SK-N-SH (cell line): ENCODE measurements around the gene GUF1. TPM values are rescaled to one million over a fixed set of nuclear protein-coding genes. Genes with fewer than 3 reads are reported as not detected.

ENCODE experiments used
- CTCF ChIA-PET: fragments of 300-600, 350-600 bp; formaldehyde crosslinking; extraction: SDS; loops from one replicate; lab custom pipeline; 2021; lab: Yijun Ruan, JAX
- POLR2A ChIA-PET: fragments of 350-600 bp; sonication (Branson Sonifier 250); formaldehyde crosslinking; extraction: SDS; loops from one replicate; lab custom pipeline; 2020; ENCODE audit warnings: antibody characterized with exemption, inconsistent platforms; lab: Yijun Ruan, JAX
- DNase-seq: peaks from one replicate; pipeline ENCODE4 v3.0.0; 2012
- H2AFZ ChIP-seq: fragments of 200-600 bp; sonication (generic); 2 replicates; pipeline ENCODE4 v1.8.1; 2016; ENCODE audit warnings: antibody characterized with exemption, mild to moderate bottlenecking, low read depth
- H3F3A ChIP-seq: fragments of 200-600 bp; sonication (generic); replicated peaks from 2 replicates; pipeline ENCODE3; 2016; ENCODE audit warnings: antibody characterized with exemption, mild to moderate bottlenecking; ENCODE audit not compliant: insufficient read depth
- H3K27ac ChIP-seq, 2 experiments: fragments of 200-500 bp in 1 of 2; fragments of 200-600 bp in 1 of 2; sonication (Bioruptor generic) in 1 of 2; sonication (generic), shearing (Covaris generic) in 1 of 2; 2 replicates each; pipeline versions ENCODE4 v1.5.1 to v1.6.1; 2014 to 2016; ENCODE audit warnings: low read depth in 2 of 2, inconsistent platforms in 1 of 2, low read length in 1 of 2, mild to moderate bottlenecking in 1 of 2, mixed read lengths in 1 of 2
- H3K27me3 ChIP-seq: fragments of 200-600 bp; sonication (generic), shearing (Covaris generic); 2 replicates; pipeline ENCODE4 v1.6.1; 2016; ENCODE audit warnings: mixed run types; ENCODE audit not compliant: insufficient read depth
- H3K36me3 ChIP-seq, 2 experiments: fragments of 200-500 bp in 1 of 2; fragments of 200-600 bp in 1 of 2; sonication (Bioruptor generic) in 1 of 2; sonication (generic) in 1 of 2; replicated peaks in 1 of 2; 2 replicates each; pipeline versions ENCODE3 to v1.5.1; 2014 to 2016; ENCODE audit warnings: low read length in 1 of 2, mild to moderate bottlenecking in 1 of 2; ENCODE audit not compliant: insufficient read depth in 2 of 2, control insufficient read depth in 1 of 2
- H3K4me1 ChIP-seq, 2 experiments: fragments of 200-500 bp in 1 of 2; fragments of 200-600 bp in 1 of 2; sonication (Bioruptor generic) in 1 of 2; sonication (generic), shearing (Covaris generic) in 1 of 2; 2 replicates each; pipeline versions ENCODE4 v1.5.1 to v1.6.1; 2014 to 2016; ENCODE audit warnings: low read depth in 1 of 2, low read length in 1 of 2, mixed run types in 1 of 2; ENCODE audit not compliant: insufficient read depth in 2 of 2, control insufficient read depth in 1 of 2
- H3K4me2 ChIP-seq: fragments of 200-600 bp; sonication (generic), shearing (Covaris generic); 2 replicates; pipeline ENCODE4 v1.6.1; 2017; ENCODE audit warnings: mixed run types
- H3K4me3 ChIP-seq, 2 experiments: fragments of 200-500 bp in 1 of 2; fragments of 200-600 bp in 1 of 2; sonication (Bioruptor generic) in 1 of 2; sonication (generic), shearing (Covaris generic) in 1 of 2; 2 replicates each; pipeline versions ENCODE4 v1.5.1 to v1.8.1; 2014 to 2016; ENCODE audit warnings: low read depth in 2 of 2, inconsistent platforms in 1 of 2, low read length in 1 of 2, mild to moderate bottlenecking in 1 of 2, mixed read lengths in 1 of 2, moderate library complexity in 1 of 2
- H3K79me2 ChIP-seq: fragments of 200-600 bp; sonication (generic); 2 replicates; pipeline ENCODE4 v1.8.1; 2017; ENCODE audit warnings: mild to moderate bottlenecking; ENCODE audit not compliant: insufficient read depth
- H3K9ac ChIP-seq: fragments of 200-600 bp; sonication (generic); 2 replicates; pipeline ENCODE4 v1.6.1; 2017; ENCODE audit warnings: mixed run types
- H3K9me2 ChIP-seq: fragments of 200-600 bp; sonication (generic); 2 replicates; pipeline ENCODE4 v1.6.1; 2017; ENCODE audit warnings: mixed run types
- H3K9me3 ChIP-seq: fragments of 200-600 bp; sonication (generic); 2 replicates; pipeline ENCODE4 v1.6.1; 2017; ENCODE audit warnings: mixed run types, mild to moderate bottlenecking, moderate library complexity
- H4K20me1 ChIP-seq: fragments of 200-600 bp; sonication (generic); 2 replicates; pipeline ENCODE4 v1.6.1; 2017; ENCODE audit warnings: mild to moderate bottlenecking, mixed run types; ENCODE audit not compliant: insufficient read depth
- CHD2 ChIP-seq: fragments of 150-350 bp; IDR thresholded peaks from 2 replicates; pipeline ENCODE4 v1.6.1; 2018; ENCODE audit warnings: low read length; ENCODE audit not compliant: partially characterized antibody
- CTCF ChIP-seq: fragments of 200-600 bp; sonication (generic); IDR thresholded peaks from 2 replicates; pipeline ENCODE4 v1.6.1; 2017; ENCODE audit warnings: antibody characterized with exemption, mild to moderate bottlenecking, moderate library complexity
- FOXJ3 ChIP-seq: sonication (generic); formaldehyde crosslinking; IDR thresholded peaks from 2 replicates; pipeline ENCODE4 v1.5.1; 2020; ENCODE audit warnings: mild to moderate bottlenecking, missing genetic modification reagents
- IRF3 ChIP-seq: fragments of 150-350 bp; IDR thresholded peaks from 2 replicates; pipeline ENCODE4 v1.6.1; 2016; ENCODE audit warnings: mild to moderate bottlenecking, low read depth, low read length
- NRF1 ChIP-seq: IDR thresholded peaks from 2 replicates; pipeline ENCODE4 v1.6.1; 2012; ENCODE audit warnings: low read depth, mild to moderate bottlenecking, low read length
- PBX3 ChIP-seq: IDR thresholded peaks from 2 replicates; pipeline ENCODE4; 2012
- RAD21 ChIP-seq: IDR thresholded peaks from 2 replicates; pipeline ENCODE4 v1.6.1; 2012; ENCODE audit warnings: mild to moderate bottlenecking, low read length
- RCOR1 ChIP-seq: fragments of 150-350 bp; IDR thresholded peaks from 2 replicates; pipeline ENCODE4 v1.6.1; 2017; ENCODE audit warnings: antibody characterized with exemption, low read length
- REST ChIP-seq: IDR thresholded peaks from 2 replicates; pipeline ENCODE4 v1.6.1; 2012; ENCODE audit warnings: mild to moderate bottlenecking, low read depth, low read length, moderate library complexity
- TAF1 ChIP-seq: IDR thresholded peaks from 2 replicates; pipeline ENCODE4 v1.6.1; 2012; ENCODE audit warnings: low read depth, mild to moderate bottlenecking, low read length, moderate library complexity, borderline replicate concordance
- TEAD4 ChIP-seq: IDR thresholded peaks from 2 replicates; pipeline ENCODE4 v1.4.0; 2012; ENCODE audit warnings: mild to moderate bottlenecking, borderline replicate concordance; ENCODE audit not compliant: insufficient read depth
- YY1 ChIP-seq: IDR thresholded peaks from 2 replicates; pipeline ENCODE4 v1.4.0; 2012; ENCODE audit warnings: low read depth, mild to moderate bottlenecking
- WGBS: methylation state at CpG from one replicate; pipeline ENCODE4 v1.1.6; 2017; ENCODE audit warnings: low lambda C conversion rate; 5-methylcytosine and 5-hydroxymethylcytosine counted together
- polyA plus RNA-seq, 3 experiments: library from polyadenylated mRNA; depleted of rRNA; stranded (reverse); fragments of >200 nt; gene quantifications; 2 replicates each; pipeline ENCODE4 v1.2.3, GENCODE V29; 2012

The GUF1 gene
- polyA plus RNA-seq, 1 of the 3 experiments (the other 2 are of a cell fraction): 6.3 TPM

- no peaks in the 10 kb centered on the region for H3K79me2 ChIP-seq
- no peak for TF ChIP-seq REST
- H3K9ac ChIP-seq: no peak overlapping the region
- H3K9me3 ChIP-seq: no peaks in the 10 kb centered on the region
- no peaks in the 10 kb centered on the region for H4K20me1 ChIP-seq
- no peaks in the 10 kb centered on the region for H3K27me3 ChIP-seq
- no peak overlapping the region for H3K4me3 ChIP-seq
- H3K4me2 ChIP-seq: no peak overlapping the region
- H3F3A ChIP-seq: no peaks in the 10 kb centered on the region
- DNase-seq: no peak
- POLR2A ChIA-PET: no interaction called here
- H3K4me1 ChIP-seq: no peaks in the 10 kb centered on the region
- no peak overlapping the region for H2AFZ ChIP-seq
- no peaks in the 10 kb centered on the region for H3K9me2 ChIP-seq
- WGBS: 0% methylated on average over 1 of the region's 1 CpG
- no peaks in the 10 kb centered on the region for H3K36me3 ChIP-seq
- CTCF ChIA-PET: no interaction called here
- no peak overlapping the region for H3K27ac ChIP-seq
Measured at GRCh38 chr4:44652002-44652401, 26.2 kb upstream of the GUF1 start.

GRCh38 chr4:44660396-44660795 lies 17.8 kb upstream of the GUF1 start:
- no peaks in the 10 kb centered on the region for H3K4me1 ChIP-seq
- no peaks in the 10 kb centered on the region; the same call in 1 of the 2 replicates for H3K27me3 ChIP-seq
- CTCF ChIA-PET: interaction anchor here (0.9 kb wide), 1 partner anchor 9 kb away, joined by 3 read pairs; no protein-coding TSS in a partner anchor
- POLR2A ChIA-PET: no interaction called here
- no peaks in the 10 kb centered on the region for H3K79me2 ChIP-seq
- H3K4me2 ChIP-seq: no peak overlapping the region
- DNase-seq: no peak
- no peak overlapping the region for H2AFZ ChIP-seq
- no peaks in the 10 kb centered on the region for H3K9me3 ChIP-seq
- no peak overlapping the region for H3K9ac ChIP-seq
- no peak overlapping the region for H3K4me3 ChIP-seq
- no peak overlapping the region for H3K27ac ChIP-seq
- no peaks in the 10 kb centered on the region for H4K20me1 ChIP-seq
- H3F3A ChIP-seq: no peaks in the 10 kb centered on the region
- WGBS: 2% methylated on average over 3 of the region's 3 CpGs
- no peaks in the 10 kb centered on the region for H3K9me2 ChIP-seq
- no peaks in the 10 kb centered on the region for H3K36me3 ChIP-seq
- TF ChIP-seq CTCF: no peak
- no peak for TF ChIP-seq YY1
- TF ChIP-seq TEAD4: no peak
- TF ChIP-seq IRF3: no peak
- no peak for TF ChIP-seq TAF1
- no peak for TF ChIP-seq PBX3
- no peak for TF ChIP-seq REST
- TF ChIP-seq NRF1: no peak
- TF ChIP-seq FOXJ3 (CRISPR knock-in tag): no peak
- no peak for TF ChIP-seq RAD21
- no peak for TF ChIP-seq CHD2
- TF ChIP-seq RCOR1: no peak
